Cardiac fibroblast (primary cell): Measurements from ENCODE around the gene DGKQ.

ENCODE experiments used
- DNase-seq, 2 donors: peaks; one replicate each; pipeline versions ENCODE4 v3.0.0 to v3.0.0-alpha.2; 2010; ENCODE audit warnings: low read depth in 2 of 2
- H3K4me3 ChIP-seq, 2 donors: replicated peaks in 1 of 2; 1 replicate in 1 of 2; 2 replicates in 1 of 2; pipeline ENCODE4 v1.5.1; 2011; ENCODE audit warnings: low read depth in 2 of 2, low read length in 2 of 2, mild to moderate bottlenecking in 2 of 2, moderate library complexity in 1 of 2
- CTCF ChIP-seq: IDR thresholded peaks from one replicate; pipeline ENCODE4 v1.5.1; 2011; ENCODE audit warnings: low read depth, mild to moderate bottlenecking, low read length, inconsistent platforms

Gene DGKQ

GRCh38 chr4:1009542-1010394 is 36.4 kb upstream of the DGKQ start:
- H3K4me3 ChIP-seq = peak overlapping the region; percentile 64 to 69
- peak; percentile 52 to 66 for DNase-seq
- no peak for TF ChIP-seq CTCF

- peak overlapping the region; percentile 64 to 69 for H3K4me3 ChIP-seq
- TF ChIP-seq CTCF = no peak
- DNase-seq = no peak
These were observed 35.6 kb upstream of the DGKQ start for GRCh38 chr4:1008840-1009541.

GRCh38 chr4:1006856-1007255 is 33.5 kb upstream of the DGKQ start:
- TF ChIP-seq CTCF = no peak
- H3K4me3 ChIP-seq = no peak overlapping the region
- no peak for DNase-seq

- no peak for TF ChIP-seq CTCF
- no peak for DNase-seq
- H3K4me3 ChIP-seq = no peak overlapping the region
These were observed 31.5 kb upstream of the DGKQ start for GRCh38 chr4:1004557-1005485.

- DNase-seq = no peak
- no peak for TF ChIP-seq CTCF
- H3K4me3 ChIP-seq = no peak overlapping the region
These were observed 30.7 kb upstream of the DGKQ start for GRCh38 chr4:1004071-1004418.

- H3K4me3 ChIP-seq = no peak overlapping the region
- no peak for TF ChIP-seq CTCF
- no peak for DNase-seq
These were observed 30.1 kb upstream of the DGKQ start for GRCh38 chr4:1003271-1004070.
